ENCODE measurements around the gene USP22. TPM values are rescaled to one million over a fixed set of nuclear protein-coding genes. Genes with fewer than 3 reads are reported as not detected.

Gene USP22
- total RNA-seq, 1 donor from 2014 or later = 79.1 TPM

- H3K36me3 ChIP-seq = peaks cover 0 to 28% of the 10 kb centered on the region in 2 donors
- H3K9me3 ChIP-seq = no peaks in the 10 kb centered on the region
- H3K27ac ChIP-seq = no peak overlapping the region
- no peak for DNase-seq (ENCODE audit: extremely low spot score in 2 of 2)
- no peaks in the 10 kb centered on the region for H3K27me3 ChIP-seq
- TF ChIP-seq POLR2A (IDR thresholded peaks at IDR 0.05) (no peak), POLR2AphosphoS5 (IDR thresholded peaks at IDR 0.05; ENCODE audit: insufficient read depth in 1 of 2, low read depth in 1 of 2) (no peak), CTCF (IDR thresholded peaks at IDR 0.05) (no peak)
- no peak overlapping the region for H3K4me3 ChIP-seq
- peaks cover 17% of the 10 kb centered on the region for H3K4me1 ChIP-seq
- intact Hi-C loops (cut with DNase I) = loop anchor here (10.0 kb wide), 1 partner anchor 94 kb away; no protein-coding TSS in a partner anchor
Measured at GRCh38 chr17:20998571-20999043, 44.2 kb downstream of the USP22 start.

- no peak for DNase-seq (ENCODE audit: extremely low spot score in 2 of 2)
- no peaks in the 10 kb centered on the region for H3K27me3 ChIP-seq
- no peak overlapping the region for H3K27ac ChIP-seq
- intact Hi-C loops (cut with DNase I) = loop anchor here (10.0 kb wide), 1 partner anchor 93 kb away; no protein-coding TSS in a partner anchor
- H3K36me3 ChIP-seq = peaks cover 0 to 22% of the 10 kb centered on the region in 2 donors
- TF ChIP-seq POLR2AphosphoS5 (IDR thresholded peaks at IDR 0.05; ENCODE audit: insufficient read depth in 1 of 2, low read depth in 1 of 2) (no peak), CTCF (IDR thresholded peaks at IDR 0.05) (no peak), POLR2A (IDR thresholded peaks at IDR 0.05) (no peak)
- peaks cover 23% of the 10 kb centered on the region for H3K4me1 ChIP-seq
- H3K9me3 ChIP-seq = no peaks in the 10 kb centered on the region
- no peak overlapping the region for H3K4me3 ChIP-seq
Measured at GRCh38 chr17:20997711-20998570, 44.9 kb downstream of the USP22 start.

- Histone ChIP-seq H3K4me1 (peaks cover 30% of the 10 kb centered on the region), H3K9me3 (no peaks in the 10 kb centered on the region), H3K36me3 (peaks cover 0 to 12% of the 10 kb centered on the region in 2 donors), H3K27ac (no peak overlapping the region), H3K4me3 (no peak overlapping the region), H3K27me3 (no peaks in the 10 kb centered on the region)
- DNase-seq (ENCODE audit: extremely low spot score in 2 of 2) = no peak
- intact Hi-C loops (cut with DNase I) = loop anchor here (10.0 kb wide), 1 partner anchor 92 kb away; no protein-coding TSS in a partner anchor
- TF ChIP-seq POLR2A (IDR thresholded peaks at IDR 0.05) = no peak
- TF ChIP-seq CTCF (IDR thresholded peaks at IDR 0.05) = no peak
- TF ChIP-seq POLR2AphosphoS5 (IDR thresholded peaks at IDR 0.05; ENCODE audit: insufficient read depth in 1 of 2, low read depth in 1 of 2) = no peak
Measured at GRCh38 chr17:20996724-20997615, 45.8 kb downstream of the USP22 start.

- H3K4me3 ChIP-seq = no peak overlapping the region
Measured at GRCh38 chr17:20995873-20996723, 46.7 kb downstream of the USP22 start.

More at GRCh38 chr17:20995873-20996723, 46.7 kb downstream of the USP22 start:
- H3K36me3 ChIP-seq = peaks cover 0 to 9% of the 10 kb centered on the region in 2 donors
- H3K27ac ChIP-seq = no peak overlapping the region
- DNase-seq (ENCODE audit: extremely low spot score in 2 of 2) = no peak
- TF ChIP-seq POLR2A (IDR thresholded peaks at IDR 0.05) (no peak), CTCF (IDR thresholded peaks at IDR 0.05) (no peak), POLR2AphosphoS5 (IDR thresholded peaks at IDR 0.05; ENCODE audit: insufficient read depth in 1 of 2, low read depth in 1 of 2) (no peak)
- H3K9me3 ChIP-seq = no peaks in the 10 kb centered on the region
- H3K27me3 ChIP-seq = no peaks in the 10 kb centered on the region
- intact Hi-C loops (cut with DNase I) = loop anchor here (10.0 kb wide), 1 partner anchor 91 kb away; no protein-coding TSS in a partner anchor
- peaks cover 30% of the 10 kb centered on the region for H3K4me1 ChIP-seq
